Subcutaneous adipose tissue (tissue), 4 donors: ENCODE data around the gene CALD1. TPM values are rescaled to one million over a fixed set of nuclear protein-coding genes. Genes with fewer than 3 reads are reported as not detected.

Source experiments
- CTCF ChIP-seq: fragments of 450-650 bp; IDR thresholded peaks from one replicate; pipeline ENCODE4 v1.5.1; 2016; ENCODE audit warnings: low read depth, mild to moderate bottlenecking, control low read depth, antibody characterized with exemption, moderate library complexity
- total RNA-seq, 4 donors: library from RNA; depleted of rRNA; stranded (reverse); fragments of >200 nt; gene quantifications; one replicate each; pipeline ENCODE4 v1.1.0, GENCODE V29; 2016

CALD1 gene
- total RNA-seq, 4 donors from 2014 or later = 142 to 278 (median 240) TPM

- TF ChIP-seq CTCF = no peak
These were observed 108.8 kb downstream of the CALD1 start for GRCh38 chr7:134888141-134888740.

GRCh38 chr7:134890246-134891240, 111.1 kb downstream of the CALD1 start:
- TF ChIP-seq CTCF = no peak

GRCh38 chr7:134891262-134891695, 111.8 kb downstream of the CALD1 start:
- TF ChIP-seq CTCF = no peak

- no peak for TF ChIP-seq CTCF
These were observed 112.6 kb downstream of the CALD1 start for GRCh38 chr7:134891696-134892678.

- no peak for TF ChIP-seq CTCF
These were observed 113.5 kb downstream of the CALD1 start for GRCh38 chr7:134892963-134893362.

GRCh38 chr7:134893920-134894319, 114.5 kb downstream of the CALD1 start:
- no peak for TF ChIP-seq CTCF
